HPDE6-E6E7 (cell line): ENCODE data around the gene NOL12.

Experiments used
- DNase-seq: peaks from one replicate; pipeline ENCODE4 v3.0.0; 2011; ENCODE audit warnings: missing footprints; ENCODE audit errors: extremely low spot score

The NOL12 gene

GRCh38 chr22:37659066-37659896 lies 26.9 kb upstream of the NOL12 start:
- no peak for DNase-seq

DNA sequence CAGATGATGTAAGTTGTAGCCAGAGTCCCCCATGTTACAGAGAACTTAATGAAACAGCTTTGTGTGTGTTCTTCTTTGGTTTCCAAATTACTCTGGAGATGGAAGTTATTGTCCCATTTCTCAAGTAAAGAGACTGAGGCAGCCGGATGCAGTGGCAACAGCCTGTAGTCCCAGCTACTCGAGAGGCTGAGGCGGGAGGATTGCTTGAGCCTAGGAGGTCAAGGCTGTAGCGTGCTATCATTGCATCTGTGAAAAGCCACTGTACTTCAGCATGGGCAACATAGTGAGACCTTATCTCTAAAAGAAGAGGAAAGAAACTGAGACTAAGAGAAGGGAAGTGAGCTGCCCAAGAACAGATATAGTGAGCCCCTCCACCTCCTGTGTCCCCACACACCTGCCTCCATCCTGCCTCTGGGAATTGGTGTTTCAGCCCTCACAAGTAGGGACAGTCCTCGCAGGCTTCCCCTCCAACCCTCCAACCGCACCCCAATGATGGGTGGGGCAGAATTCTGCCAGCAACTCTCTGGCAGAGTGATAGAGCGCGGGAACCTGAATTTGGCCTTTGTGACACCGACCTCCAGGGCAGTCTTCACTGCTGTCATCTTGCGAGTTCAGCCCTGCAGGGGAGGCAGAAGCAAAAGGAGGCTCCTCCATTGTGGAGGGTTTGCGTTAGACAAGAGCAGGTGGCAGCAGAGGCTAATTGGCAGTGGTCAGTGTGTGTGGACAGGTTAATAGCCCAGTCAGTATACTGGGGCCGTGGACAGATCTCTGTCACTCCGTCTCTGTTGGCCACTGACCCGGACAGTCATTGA lies 26.0 kb upstream of the NOL12 start:
- no peak for DNase-seq

- DNase-seq, result no peak
Measured at GRCh38 chr22:37660709-37661045, 25.5 kb upstream of the NOL12 start.

- DNase-seq, result no peak
Measured at GRCh38 chr22:37661160-37661924, 24.8 kb upstream of the NOL12 start.

- DNase-seq, result no peak
Measured at GRCh38 chr22:37662039-37662438, 24.1 kb upstream of the NOL12 start.

- no peak for DNase-seq
Measured at GRCh38 chr22:37663521-37664140, 22.5 kb upstream of the NOL12 start.

DNA sequence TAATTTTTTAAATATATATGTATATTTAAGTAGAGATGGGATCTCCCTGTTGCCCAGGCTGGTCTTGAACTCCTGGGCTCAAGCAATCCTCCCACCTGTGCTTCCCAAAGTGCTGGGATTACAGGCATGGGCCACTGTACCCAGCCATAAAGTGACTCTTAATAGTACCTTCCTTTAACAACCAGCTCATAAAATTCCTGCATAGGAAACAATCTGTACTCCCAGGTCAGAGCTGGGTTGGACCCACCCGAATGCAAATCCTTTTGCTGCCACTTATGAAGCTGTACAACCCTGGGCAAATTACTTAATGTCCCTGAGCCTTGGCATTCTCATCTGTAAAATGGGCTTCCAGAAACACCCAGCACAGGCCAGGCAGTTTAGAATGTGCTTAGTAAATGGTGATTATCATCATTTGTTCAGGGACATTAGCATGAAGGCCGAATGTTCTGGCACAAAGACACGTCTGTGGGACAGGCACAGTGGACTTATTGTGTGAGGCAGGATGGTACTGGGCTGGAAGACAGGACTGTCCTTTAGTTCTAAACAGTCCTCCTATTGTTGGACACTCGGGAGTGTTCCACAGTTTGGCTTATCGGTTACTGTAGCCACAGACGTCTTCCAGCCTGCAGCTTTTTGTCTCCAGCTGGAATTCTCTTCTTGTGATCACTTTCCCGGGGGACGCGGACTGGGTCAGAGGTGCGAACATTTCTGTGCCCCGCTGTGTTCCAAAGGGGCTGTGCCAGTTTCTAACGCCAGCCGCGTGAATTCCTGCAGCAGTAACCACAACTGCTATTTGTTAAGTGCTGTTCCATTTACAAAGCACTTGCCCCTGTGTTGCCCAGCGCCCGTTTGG lies 21.7 kb upstream of the NOL12 start:
- no peak for DNase-seq

GRCh38 chr22:37665487-37665886 lies 20.7 kb upstream of the NOL12 start:
- no peak for DNase-seq

- DNase-seq, result no peak
Measured at GRCh38 chr22:37669586-37669985, 16.6 kb upstream of the NOL12 start.

DNA sequence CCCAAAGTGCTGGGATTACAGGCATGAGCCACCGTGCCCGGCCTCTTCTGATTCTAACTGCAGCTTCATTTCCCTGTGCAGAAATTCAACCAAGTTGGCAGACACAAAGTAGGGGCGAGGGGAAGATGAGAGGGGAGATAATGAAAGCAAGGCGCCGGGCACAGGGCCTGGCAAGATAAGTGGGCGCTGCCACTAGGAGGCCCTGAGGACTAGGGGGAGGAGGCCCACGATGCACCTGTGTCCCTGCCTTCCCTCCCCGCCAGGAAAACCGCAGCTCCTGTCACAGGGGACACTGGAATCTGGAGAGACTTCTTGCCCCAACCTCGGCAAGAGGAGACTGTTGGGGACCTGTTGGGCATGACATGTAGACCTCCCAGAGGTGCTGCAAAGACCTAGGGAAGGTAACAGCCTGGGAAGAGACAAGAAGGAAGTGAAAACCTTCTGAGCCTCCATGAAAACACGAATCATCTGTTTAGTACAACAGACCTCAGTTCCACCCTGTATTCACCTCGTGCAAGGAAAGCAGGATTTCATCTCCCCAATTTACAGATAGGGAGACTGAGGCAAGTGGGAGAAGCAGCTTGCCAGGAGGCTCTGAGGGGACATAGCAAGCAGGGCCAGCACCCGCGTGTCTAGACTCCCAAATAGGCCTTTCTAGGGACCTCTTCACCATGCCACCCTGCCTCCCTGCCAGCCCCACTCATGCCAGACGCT lies 13.8 kb upstream of the NOL12 start:
- DNase-seq, result no peak

DNA sequence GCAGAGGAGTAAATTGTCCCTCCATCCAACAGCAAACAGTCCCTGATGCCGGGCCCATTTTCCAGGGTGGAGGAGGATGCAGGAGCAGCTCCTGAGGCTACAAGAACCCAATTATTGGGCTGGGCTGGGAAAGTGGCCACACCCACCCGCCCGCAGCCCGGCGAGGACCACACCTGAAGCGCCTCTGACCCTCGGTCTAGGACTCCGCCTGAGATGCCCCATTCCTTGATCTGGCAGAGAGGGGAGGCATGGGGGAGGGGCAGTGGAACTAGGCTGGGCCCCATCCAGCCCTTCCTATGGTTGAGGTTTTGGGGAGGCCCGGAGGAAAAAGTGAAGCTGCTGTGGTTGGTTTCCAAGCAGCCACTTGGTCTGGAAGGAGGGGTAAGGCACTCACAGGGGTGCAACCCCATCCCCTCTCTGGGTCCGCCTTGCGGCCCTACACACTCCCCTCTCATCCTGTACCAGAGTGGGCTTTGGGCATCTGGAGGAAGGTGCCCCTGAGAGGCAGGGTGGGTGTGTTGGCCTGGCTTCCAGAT lies 13.2 kb upstream of the NOL12 start:
- no peak for DNase-seq

DNA sequence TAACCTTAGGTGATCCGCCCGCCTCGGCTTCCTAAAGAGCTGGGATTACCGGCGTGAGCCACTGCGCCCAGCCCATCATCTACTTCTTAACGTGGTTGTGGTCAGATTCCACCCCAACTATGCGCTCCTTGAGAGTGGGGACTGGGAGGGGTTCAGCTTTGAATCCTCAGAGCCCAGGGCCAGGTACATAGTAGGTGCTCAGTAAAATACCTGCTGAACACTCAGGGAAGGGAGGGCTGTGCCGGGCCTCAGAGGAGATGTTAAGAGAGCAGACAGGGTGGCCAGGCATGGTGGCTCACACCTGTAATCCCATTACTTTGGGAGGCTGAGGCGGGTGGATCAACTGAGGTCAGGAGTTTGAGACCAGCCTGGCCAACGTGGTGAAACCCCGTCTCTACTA lies 11.9 kb upstream of the NOL12 start:
- no peak for DNase-seq

DNA sequence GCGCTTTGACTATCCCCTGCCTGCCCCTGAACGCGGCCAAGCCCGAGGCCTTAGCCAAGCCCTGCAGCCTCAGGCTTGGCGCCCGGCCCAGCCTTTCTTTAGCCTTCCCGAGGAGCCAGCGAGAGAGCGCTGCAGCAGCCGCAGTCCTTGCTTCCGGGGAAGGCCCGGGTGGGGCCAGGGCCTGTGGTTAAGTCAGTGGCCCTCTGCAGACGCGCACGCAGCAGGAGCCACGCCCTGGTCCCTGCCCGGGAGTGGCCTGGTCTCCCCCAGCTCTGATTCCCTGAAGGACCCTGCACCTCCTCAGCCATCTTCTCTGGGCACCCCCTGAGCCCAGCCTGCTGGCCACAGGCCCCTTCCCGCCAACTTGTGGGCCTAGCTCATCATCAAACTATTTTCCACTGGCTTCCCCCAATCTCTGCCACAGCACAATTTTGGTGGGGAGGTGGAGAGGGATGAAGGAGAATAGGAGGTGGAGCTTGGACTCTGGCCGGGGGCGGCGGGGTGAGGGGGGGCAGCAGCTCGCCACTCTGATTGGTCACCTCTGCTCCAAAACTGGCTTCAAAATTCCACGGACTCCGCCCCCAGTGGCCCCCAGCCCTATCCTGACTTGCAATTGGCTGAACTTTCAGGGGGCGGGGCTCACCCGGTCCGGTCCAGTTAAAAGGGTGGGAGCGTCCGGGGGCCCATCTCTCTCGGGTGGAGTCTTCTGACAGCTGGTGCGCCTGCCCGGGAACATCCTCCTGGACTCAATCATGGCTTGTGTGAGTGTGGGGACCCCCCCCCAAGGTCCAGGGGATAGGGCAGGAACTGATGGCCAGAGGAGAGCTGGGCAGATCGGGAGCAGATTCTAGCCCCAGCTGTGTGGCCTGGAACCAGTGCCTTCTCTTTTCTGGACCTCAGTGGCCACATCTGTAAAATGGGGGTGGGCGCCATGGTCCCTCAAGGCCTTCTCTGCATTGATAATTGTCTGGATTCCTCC lies 10.9 kb upstream of the NOL12 start, which contains the start of gene LGALS1:
Gene LGALS1 (plus strand): TSS at position 686 of the 979 bp plus-strand sequence. CDS start 67 bp downstream, at position 753.
- DNase-seq, result peak; percentile 80

GRCh38 chr22:37675930-37676735 lies 10.0 kb upstream of the NOL12 start:
- no peak for DNase-seq

DNA sequence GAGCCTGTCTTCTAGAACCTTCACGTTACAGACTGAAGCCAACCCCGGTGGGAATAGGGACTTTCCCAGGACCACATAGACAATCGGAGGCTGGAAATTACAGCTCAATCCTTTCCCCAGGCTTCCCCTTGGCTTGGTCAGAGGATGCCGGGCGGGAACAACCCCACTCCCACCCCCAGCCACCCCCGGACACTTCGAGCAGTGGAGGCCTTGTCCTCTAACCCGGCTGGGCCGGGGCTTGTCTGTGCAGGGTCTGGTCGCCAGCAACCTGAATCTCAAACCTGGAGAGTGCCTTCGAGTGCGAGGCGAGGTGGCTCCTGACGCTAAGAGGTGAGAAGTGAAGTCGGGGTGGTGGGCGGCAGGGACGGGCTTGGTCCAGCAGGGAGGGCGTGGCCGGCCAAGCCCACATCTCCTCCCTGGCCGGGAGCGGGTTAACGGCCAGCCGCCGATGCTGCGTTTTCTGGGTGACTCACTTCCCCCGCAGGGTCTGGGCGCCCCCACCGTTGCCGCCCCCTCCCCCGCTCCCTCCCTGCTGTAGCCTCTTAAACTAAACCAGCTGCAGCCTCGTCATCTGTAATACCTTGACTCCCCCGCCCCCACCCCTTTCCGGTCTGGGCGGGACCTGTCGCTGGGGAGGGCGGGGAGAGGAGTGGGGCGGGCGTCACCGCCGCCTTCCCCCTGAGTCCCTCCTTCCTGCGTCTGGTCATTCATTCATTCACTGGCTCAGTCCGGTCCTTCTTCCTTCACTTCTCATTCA lies 9.2 kb upstream of the NOL12 start:
- peak; percentile 49 for DNase-seq

GRCh38 chr22:37677493-37677974 lies 8.6 kb upstream of the NOL12 start:
- no peak for DNase-seq

DNA sequence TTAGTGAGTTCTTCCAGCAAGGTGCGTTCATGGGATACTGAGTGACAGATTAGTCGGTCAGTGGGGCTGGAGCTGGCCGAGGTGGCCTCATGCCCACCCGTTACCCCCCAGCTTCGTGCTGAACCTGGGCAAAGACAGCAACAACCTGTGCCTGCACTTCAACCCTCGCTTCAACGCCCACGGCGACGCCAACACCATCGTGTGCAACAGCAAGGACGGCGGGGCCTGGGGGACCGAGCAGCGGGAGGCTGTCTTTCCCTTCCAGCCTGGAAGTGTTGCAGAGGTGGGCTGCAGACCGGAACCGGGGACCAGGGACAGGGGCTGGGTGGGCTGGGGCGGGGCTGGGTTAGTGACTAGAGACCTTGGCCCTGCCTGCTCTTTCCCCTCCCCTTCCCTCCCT lies 7.8 kb upstream of the NOL12 start:
- DNase-seq, result no peak
